HG02943 (cell line): ENCODE results near the gene AKT1.

ENCODE experiments used
- ATAC-seq: cut with Tn5 transposase; IDR thresholded peaks from one replicate; pipeline ENCODE4 v1.9.1; 2021; ENCODE audit warnings: mild to moderate bottlenecking, low read depth, moderate library complexity; ENCODE audit not compliant: unreplicated experiment

The AKT1 gene

DNA sequence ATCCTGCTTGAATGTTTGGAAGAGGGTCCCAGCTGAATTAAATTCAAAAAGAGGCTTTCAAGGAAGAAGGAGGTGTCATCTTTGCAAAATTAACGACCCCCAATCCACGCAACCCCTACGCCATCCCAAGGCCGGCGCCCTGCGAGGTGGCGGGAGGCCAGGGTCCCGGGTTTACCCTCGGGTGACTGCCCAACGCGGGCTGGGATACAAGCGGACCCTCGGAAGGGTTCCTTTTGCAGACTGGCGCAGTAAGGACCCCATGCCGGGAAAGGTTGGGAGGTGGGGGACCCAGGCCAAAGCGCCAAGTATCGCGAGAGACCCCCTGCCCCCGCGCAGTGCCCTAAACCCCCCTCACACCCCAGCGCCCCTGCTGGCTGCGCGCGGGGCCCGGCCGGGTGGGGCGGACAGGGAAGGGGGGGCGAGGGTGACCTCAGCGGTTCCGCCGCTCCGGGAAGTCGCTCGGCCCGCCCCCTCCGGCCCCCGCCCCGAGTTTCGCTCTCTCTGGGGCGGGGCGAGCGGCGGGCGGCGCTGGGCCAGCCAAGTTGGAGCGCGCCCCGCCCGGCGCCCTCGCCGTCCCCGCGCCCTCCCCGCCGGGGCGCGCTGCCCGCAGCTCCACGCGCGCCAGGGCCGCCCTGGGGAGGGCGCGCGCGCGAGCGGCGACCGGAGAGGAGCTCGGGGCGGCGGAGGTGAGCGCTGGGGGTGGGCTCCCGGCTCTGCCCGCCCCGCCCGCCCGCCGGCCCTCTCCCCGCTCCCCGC lies 4.6 kb upstream of the AKT1 start:
- peak; percentile 38 for ATAC-seq

DNA sequence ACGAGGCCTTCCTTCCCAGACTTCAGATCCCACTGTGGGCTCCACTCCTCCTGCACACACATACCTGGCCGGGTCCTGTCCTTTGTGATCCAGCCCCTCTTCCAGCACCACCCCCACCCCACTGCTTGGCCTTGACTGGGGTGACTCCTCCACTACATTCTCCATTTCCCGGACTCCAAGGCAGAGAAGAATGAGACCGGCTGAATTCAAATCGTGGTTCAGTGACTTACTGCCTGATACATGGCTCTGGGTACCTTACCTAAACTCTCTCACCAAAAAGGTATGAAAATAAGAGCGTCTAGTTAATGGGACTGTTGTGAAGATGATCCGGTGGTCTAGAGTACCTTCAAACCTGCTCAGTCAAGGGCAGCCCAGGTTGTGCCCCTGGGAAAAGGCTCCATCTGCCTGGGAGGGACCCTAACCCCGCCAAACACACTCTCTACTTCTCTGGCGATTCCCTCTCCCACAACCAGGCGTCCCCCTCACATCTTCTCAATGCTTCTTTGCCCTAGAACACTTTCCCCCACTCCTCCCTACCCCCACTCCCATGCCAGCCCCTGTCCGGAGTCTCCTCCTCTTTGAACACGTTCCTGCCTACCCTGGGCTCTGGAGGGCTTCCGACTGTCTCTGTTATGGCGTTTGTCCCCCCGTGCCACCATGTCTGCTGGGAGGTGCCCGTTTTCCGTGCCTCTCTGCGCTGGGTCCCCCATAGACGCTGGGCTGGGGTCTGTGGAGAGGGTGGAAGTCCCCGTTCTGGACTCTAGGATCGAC lies 3.9 kb upstream of the AKT1 start:
- ATAC-seq, result no peak

DNA sequence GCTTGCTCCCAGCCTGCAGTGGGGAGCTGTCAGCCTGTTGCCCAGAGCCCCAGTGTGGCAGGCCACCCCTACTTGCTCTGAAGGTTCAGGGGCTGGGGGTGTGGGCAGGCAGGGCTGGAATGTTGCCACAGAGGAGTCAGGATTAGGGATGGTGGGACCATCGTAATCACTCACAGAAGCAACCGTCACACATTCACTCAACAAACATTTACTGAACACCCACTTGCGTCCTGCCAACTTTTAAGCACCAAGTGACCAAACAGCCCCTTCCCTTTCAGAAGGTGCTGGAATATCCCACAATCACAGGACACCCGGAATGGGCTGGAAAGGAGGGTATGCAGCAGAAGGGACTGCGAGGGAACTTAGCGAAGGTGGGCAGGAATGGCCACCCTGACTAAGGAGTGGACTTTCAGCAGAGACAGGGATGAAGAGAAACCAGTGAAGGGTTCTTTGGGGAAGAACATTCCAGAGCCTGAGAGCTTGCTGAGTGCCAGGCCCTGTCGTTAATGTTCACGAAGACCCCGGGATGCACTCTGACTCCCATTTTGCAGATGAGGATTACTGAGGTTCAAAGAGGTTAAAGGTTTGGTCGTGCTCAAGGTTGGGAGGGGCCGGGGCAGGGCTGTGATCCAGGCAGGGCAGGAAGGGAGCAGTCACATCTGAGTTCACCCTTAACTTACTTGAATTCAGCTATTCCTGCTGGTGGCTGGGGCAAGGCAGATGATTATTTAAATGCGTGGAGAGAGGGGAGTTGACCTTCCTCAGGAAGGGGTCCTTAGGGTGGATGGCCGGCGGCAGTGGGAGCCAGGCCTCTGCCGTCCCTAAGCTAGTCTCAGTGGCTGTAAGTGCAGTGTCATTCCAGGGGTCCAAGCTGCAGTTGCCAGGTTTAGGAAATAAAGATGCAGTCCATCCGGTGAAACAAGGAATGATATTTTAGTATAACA lies 3.0 kb upstream of the AKT1 start:
- no peak for ATAC-seq

DNA sequence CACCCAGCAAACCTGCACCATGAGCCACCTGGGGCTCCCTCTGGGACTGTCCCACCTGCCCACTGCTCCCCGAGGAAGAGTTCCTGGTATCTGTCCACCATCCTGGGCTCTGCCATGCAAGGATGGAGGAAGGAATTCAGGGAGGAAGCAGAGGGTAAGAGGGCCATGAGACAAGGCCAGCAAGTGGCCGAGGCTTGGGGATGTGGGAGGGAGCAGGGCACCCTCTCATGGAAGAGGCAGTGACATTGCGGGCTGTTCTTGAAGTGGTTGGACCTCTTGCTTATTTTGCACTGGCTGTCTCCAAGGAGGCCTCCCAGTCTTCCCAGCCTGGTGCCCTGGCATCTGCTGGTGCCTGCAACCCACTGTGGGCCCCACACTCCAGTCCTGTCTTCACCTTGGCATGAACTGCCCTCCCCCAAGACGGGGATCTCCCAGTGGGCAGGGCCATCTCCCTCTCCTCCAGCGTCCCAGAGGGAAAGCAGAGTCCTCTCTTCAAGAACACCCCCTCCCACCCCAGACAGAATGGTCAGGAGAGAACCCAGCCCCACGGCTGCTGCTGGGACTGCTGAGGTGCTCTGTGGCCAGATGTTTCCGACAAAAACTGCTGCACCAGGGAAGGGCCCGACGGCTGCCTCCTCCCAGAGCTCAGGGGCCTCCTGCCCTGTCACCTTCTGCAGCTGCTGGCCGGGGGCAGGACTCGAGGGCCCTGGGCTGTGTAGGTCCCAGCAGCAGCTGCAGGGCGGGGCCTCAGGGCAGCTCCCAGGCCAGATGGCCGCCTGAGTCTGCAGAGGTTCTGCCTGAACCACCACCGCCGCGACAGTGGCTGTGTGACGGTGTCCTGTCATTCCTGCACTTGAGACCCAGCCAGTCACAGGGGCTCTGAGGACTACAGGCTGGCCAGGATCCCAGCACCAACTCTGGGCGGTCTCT lies 1.8 kb upstream of the AKT1 start:
- ATAC-seq, result no peak

DNA sequence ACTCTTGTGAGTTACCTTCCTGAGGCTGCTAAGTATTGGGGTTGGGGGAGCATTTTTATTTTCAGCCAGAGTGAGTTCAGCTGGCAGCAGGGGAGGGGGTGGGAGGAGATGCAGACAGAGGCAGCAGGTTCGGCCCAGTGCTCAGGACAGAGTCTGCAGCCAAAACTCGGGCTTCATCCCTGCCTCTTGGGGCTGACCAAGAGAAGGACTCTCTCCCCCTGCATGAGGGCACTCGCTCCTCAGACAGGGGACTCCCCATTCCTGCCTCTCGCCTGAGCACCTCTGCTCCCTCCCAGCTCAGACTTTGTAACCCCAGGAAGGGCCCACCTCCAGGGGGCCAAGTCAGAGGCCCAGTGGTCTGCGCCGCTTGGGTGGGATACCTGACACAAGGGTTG lies 1.1 kb upstream of the AKT1 start:
- ATAC-seq, result no peak

DNA sequence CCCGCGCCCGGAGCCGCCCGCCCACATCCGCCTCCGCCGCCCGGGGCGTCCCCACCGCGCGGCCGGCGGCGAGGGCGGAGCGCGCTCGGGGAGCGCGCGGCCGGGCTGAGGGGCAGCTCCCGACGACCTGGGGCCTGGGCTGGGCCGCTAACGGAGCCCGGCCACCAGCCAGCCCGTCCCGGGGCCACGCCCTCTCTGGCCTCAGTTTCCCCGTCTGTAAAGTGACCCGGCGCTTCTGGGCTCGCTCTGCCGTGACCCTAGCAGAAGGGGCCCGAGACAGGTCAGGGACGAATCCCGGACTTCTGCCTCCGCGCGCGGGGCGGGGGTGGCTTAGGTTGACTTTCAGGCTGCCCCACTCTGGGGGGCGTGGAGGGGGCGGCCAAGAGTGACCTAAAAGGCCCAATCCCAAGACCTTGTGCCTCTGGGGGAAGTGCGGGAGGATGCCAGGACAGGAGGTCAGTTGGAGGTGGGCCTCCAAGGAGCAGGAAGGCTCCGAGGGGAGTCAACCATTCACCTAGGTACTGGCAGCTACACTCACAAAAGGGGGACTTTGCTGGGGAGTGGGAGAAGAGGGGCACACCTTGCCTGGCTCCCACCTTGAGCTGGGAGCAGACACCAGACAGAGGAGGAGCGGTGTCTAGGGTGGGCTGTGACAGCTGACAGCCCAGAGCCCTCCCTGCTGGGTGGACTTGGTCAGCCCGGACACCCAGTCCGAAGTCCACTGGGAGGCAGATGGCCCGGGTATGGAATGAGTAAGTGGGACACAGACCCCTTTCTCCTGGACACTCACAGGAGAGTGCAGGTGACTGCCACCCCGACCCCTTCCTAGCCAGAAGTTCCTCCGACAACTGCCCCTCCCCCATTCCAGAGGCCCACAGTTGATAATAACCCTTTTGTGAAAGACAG lies 486 bp upstream of the AKT1 start:
- ATAC-seq, result no peak

DNA sequence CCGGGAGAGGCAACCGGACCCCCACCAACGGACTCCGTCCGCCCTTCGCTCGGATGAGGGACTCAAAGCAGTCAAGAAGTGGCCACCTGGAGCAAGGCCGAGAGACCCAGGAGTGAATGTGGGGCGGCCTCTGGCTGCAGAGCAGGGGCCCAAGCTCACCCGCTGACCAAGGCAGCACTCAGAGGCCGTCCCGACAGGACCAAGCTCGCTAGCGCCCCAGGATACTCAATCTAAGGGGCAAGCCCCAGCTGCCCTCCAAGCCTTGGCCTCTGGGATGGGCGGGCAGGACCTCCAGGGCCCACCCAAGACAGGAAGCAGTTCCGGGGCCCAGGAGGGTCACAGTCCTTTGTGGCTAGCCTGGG lies 936 bp downstream of the AKT1 start:
- no peak for ATAC-seq

DNA sequence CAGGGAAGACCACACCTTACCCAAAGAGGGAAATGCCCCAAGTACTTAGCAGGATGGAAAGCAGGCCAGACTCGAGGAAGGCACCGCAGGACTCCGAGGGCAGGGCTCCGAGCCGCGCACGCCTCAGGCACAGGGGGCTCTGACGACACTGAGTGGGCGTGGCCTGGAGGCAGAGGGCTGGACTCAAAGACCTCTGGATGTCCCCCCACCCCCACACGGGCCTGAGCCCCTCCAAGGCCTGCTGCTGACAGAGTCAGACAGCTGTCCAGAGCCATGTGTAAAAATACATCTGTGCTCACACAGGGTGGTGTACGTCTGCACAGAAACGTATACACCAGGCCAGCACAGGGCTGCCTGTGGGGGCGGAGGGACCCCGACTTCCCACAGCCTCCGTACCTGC lies 1.4 kb downstream of the AKT1 start:
- no peak for ATAC-seq

DNA sequence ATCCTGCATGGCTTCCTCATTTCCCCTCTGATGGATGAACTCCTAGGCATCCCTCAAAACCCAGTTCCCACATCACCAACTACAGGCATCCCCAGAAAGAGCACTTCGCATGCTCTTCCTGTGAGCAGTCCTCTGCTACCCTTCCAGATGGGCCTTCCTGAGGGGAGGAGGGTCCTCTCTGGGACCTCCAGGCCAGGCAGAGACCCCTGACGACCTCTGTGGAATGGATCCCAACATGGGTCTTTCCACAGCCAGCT lies 1.9 kb downstream of the AKT1 start:
- ATAC-seq, result no peak

DNA sequence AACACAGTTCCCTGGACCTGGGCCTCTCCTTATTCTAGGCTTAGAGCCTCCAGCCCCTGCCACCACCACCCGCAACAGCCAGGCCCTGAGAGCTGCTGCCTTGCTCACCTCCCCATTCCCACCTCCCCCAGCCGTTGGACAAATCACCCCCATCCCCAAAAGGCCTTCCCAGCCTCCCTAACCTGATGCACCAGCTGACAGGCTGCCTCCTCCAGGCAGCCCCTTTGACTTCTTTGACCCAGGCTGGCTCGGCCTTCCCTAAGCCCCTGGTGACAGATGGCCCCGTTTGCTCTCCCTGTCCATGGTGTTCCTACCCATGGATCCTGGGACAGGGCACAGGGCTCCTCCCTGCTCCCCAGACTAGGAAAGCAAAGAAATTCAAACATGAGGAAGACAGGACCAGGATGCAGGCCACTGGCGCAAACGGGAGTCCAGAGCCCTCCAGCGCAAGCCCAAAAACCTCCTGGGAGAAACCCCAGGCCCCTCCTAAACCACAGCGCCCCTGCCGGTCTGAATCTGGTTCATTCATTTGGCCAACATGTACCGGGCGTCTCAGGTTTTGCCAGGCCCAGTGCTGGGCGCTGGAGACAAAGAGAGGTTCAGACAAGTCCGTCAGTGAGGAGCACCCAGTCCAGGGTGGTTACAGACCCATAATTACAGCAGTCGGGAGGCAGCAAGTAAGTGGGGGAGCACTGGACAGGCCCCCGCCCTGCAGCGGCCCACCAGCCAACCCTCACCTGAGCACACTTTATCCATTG lies 2.4 kb downstream of the AKT1 start:
- ATAC-seq, result no peak

DNA sequence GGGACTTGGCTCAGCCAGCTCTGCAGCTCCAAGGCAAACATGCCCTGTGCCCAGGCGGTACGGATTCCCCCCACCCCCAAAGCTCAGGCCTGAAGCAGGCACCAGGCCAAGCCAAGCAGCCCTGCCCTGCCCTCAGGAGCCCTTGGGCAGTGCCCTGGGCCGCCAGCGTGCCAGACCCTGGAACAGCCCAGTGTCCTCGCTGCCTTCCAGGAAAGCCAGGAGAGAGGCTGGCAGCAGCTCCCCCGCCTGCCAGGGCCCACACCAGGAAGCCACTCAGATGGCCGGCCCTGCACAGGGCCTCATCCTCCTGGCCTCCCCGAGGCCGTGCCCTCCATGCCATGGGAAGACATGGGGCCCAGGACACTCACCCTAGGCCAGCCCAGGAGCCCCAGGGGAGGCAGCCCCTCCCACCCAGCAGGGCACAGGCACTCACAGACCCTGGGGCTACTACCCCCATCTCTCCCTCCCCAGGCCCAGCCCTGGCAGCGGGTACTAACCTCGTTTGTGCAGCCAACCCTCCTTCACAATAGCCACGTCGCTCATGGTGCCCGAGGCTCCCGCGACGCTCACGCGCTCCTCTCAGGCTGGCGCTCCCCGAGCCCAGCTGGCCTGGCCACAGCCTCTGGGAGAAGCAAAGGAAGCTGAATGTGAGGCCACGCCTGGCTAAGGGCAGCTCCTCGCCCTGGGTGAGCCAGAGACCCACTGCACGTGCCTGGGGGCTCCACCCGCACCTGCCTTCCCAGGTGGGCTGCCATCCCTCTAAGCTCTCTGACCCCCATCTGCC lies 3.3 kb downstream of the AKT1 start:
- no peak for ATAC-seq

DNA sequence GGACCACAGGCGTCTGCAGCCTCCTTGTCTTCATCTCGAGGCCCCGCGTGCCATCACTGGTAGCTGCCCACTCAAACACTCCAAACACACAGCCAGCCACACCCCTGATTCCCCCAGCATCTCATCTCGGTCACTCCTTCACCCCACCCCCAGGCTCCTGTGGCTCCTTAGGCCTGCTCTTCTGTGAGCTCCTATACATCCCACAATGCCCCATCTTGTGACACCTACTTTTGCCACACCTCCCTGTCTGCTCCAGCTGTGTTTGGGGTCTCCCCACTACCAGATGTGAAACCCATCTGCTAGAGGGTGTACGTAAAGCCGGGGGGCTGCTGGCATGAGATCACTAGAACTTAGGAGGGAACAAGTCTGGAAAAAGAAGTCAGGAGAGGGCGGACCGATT lies 4.1 kb downstream of the AKT1 start:
- ATAC-seq, result no peak

DNA sequence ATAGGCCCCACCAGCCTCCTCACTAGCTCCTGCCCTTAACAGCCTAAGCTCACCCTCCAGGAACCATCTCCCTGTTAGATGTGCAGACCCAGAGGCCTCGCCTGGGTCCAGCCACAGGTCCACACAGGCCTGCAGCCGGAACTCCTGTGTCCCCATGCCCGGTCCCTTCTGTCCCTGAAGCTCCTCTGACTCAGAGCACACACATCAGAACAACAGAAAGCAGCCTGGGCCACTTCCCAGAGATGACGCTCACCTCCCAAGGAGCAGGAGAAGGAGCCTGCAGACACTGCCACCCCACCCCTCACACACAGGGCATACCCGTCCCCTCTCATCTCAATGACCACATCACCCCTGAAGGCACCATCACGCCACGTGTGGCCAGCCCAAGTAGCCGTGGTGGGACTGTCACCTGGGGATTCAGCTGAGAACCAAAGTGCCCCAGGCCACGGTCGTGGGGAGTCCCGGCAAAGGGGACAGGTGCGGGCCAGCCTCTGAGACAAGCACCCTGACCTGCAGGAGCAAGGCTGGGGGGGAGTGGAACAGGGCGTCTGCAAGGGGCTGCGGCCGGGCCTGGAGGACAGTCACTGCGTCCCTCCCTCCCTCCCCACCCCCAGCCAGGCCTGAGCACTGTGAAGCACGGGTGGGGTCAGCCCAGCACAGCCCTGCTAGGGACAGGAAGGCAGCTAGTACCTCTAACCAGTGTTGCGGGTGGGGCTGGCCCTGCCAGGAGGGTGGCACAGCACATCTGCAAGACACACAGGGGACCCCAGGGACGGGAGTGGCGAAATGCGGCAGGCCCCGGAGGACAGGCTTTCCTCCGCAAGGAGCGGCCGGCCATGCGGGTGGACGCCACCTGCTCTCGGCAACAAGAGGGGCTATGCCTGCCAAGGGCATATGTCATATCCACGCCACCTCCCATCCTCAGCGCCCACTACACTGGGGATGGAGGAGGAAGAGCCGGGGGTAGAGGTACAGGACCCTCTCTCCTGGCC lies 5.5 kb downstream of the AKT1 start:
- ATAC-seq, result no peak

DNA sequence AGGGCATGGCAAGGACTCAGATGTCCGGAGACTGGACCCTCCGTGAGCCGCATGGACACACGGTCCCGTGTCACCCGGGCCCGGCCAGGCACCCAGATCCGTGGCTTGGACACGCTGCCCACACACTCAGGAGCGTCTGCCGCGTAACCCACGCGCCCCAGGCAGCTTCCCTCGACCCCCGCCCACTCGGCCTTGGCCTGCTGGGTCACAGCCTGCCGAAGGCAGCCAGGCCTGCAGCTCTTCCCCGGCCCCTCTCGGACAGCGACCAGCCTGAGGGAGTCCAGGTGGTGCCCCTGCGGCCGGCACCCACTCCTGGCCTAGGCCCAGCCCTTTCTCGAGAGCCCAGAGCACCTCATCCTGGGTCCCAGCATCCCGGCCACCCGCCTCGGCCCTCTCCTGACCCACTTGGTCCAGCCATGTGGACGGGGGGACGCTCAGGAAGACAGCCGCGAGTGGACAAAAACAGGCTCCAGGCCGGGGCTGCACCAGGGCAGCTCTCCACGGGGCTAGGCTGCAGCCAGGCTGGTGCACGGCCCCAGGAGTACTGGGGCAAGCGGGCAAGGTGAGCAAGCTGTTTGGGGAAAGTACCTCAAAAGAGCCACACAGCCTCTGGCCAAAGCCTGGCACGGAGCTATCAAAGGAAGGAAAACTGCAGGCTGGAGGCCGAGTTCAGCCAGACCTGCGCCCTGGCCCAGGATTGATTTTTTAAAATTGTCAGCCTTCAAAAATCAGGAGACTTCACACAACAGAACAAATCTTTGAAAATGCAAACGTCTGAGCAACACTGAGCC lies 6.5 kb downstream of the AKT1 start:
- no peak for ATAC-seq

DNA sequence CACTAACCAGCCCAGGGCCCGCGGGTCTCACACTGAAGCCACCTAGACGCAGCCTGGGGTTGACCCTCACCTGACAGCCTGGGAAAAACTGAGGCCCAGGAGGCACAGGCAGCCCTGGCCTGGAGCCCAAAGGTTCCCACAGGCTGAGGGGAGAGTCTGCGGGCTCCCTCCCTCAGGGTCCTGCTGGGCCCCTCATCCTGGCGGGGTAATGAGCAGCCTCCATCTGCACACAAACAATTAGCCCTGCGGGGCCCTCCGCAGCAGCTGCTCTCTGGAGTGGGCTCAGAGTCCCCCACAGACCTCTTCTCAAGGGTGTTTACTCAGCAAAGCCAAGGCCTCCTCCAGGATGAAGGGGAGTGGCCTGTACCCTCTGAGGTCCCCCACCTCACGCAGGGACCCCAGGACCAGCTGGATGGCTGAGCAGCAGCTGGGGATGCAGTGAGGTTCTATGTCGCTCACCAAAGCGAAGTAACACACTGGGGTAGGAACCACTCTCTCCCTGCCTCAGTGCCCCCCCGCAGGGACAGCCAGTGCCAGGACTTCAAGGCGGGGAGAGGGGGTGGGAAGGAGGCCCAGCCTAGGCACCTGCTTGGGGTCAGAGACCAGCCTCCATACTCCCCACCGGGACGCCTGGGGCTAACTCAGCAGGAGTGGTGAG lies 7.3 kb downstream of the AKT1 start:
- no peak for ATAC-seq
